HG03175 (cell line): ENCODE measurements around the gene GPATCH1.

Experiments used
- ATAC-seq: cut with Tn5 transposase; IDR thresholded peaks from one replicate; pipeline ENCODE4 v1.9.1; 2021; ENCODE audit warnings: mild to moderate bottlenecking, moderate library complexity; ENCODE audit not compliant: unreplicated experiment

GPATCH1 gene

GRCh38 chr19:33063753-33064457 lies 17.1 kb upstream of the GPATCH1 start:
- ATAC-seq, result no peak

GRCh38 chr19:33064458-33064791 lies 16.6 kb upstream of the GPATCH1 start:
- ATAC-seq, result peak; percentile 54

- peak; percentile 76 for ATAC-seq
Observed at GRCh38 chr19:33064792-33065550, 16.0 kb upstream of the GPATCH1 start, which contains the start of gene RHPN2. TSS of gene RHPN2 (minus strand) at chr19:33064888. CDS start at chr19:33064852, 36 bp downstream.

- no peak for ATAC-seq
Observed at GRCh38 chr19:33066543-33066942, 14.4 kb upstream of the GPATCH1 start.

- ATAC-seq, result no peak
Observed at GRCh38 chr19:33067121-33067520, 13.9 kb upstream of the GPATCH1 start.

GRCh38 chr19:33071887-33072286 lies 9.1 kb upstream of the GPATCH1 start:
- ATAC-seq, result no peak

- no peak for ATAC-seq
Observed at GRCh38 chr19:33075519-33075918, 5.5 kb upstream of the GPATCH1 start.

- no peak for ATAC-seq
Observed at GRCh38 chr19:33085570-33086128, 4.7 kb downstream of the GPATCH1 start.

GRCh38 chr19:33086955-33087354 lies 6.0 kb downstream of the GPATCH1 start:
- ATAC-seq, result no peak

- ATAC-seq, result no peak
Observed at GRCh38 chr19:33089010-33089409, 8.0 kb downstream of the GPATCH1 start.

GRCh38 chr19:33090179-33090578 lies 9.2 kb downstream of the GPATCH1 start:
- no peak for ATAC-seq

- ATAC-seq, result no peak
Observed at GRCh38 chr19:33093420-33094210, 12.6 kb downstream of the GPATCH1 start.

GRCh38 chr19:33094436-33095067 lies 13.6 kb downstream of the GPATCH1 start:
- no peak for ATAC-seq

- ATAC-seq, result no peak
Observed at GRCh38 chr19:33096005-33096404, 15.0 kb downstream of the GPATCH1 start.

GRCh38 chr19:33098055-33098534 lies 17.1 kb downstream of the GPATCH1 start:
- no peak for ATAC-seq

- ATAC-seq, result no peak
Observed at GRCh38 chr19:33100894-33101644, 20.1 kb downstream of the GPATCH1 start.

- no peak for ATAC-seq
Observed at GRCh38 chr19:33102893-33103292, 21.9 kb downstream of the GPATCH1 start.

GRCh38 chr19:33108161-33108560 lies 27.2 kb downstream of the GPATCH1 start:
- ATAC-seq, result no peak

- no peak for ATAC-seq
Observed at GRCh38 chr19:33110137-33110910, 29.3 kb downstream of the GPATCH1 start.
